GM21723 (cell line): ENCODE measurements around the gene RNF10.
"Not testable (repeated sequence)": the region's sequence is repeated elsewhere in the genome, so short reads cannot be mapped to it uniquely, and the experiment has no call there.

Source experiments
- ATAC-seq: cut with Tn5 transposase; IDR thresholded peaks from one replicate; pipeline ENCODE4 v1.9.1; 2021; ENCODE audit warnings: mild to moderate bottlenecking, moderate library complexity; ENCODE audit not compliant: unreplicated experiment

The RNF10 gene

GRCh38 chr12:120610560-120610959 lies 76.4 kb downstream of the RNF10 start:
- no peak for ATAC-seq

GRCh38 chr12:120611534-120611933 lies 77.4 kb downstream of the RNF10 start:
- not testable (repeated sequence) for ATAC-seq

- ATAC-seq, result no peak
These were observed 80.7 kb downstream of the RNF10 start for GRCh38 chr12:120614848-120615247.

GRCh38 chr12:120617193-120617592 lies 83.0 kb downstream of the RNF10 start:
- not testable (repeated sequence) for ATAC-seq

GRCh38 chr12:120617767-120618166 lies 83.6 kb downstream of the RNF10 start:
- not testable (repeated sequence) for ATAC-seq

- ATAC-seq, result no peak
These were observed 84.9 kb downstream of the RNF10 start for GRCh38 chr12:120618954-120619615.

- ATAC-seq, result no peak
These were observed 86.5 kb downstream of the RNF10 start for GRCh38 chr12:120620624-120621023.

GRCh38 chr12:120625557-120626419 lies 91.6 kb downstream of the RNF10 start:
- no peak for ATAC-seq
